ENCODE measurements around the gene NTM. TPM values are rescaled to one million over a fixed set of nuclear protein-coding genes. Genes with fewer than 3 reads are reported as not detected.

Gene NTM
- total and polyA plus RNA-seq, 2 of the 8 experiments (the other 6 are each of a cell fraction or from before 2014, with no cell fraction given), result 13.4 to 20.0 TPM

GRCh38 chr11:132257871-132258270, 887.5 kb downstream of the NTM start:
- ChIA-PET POLR2A (ENCODE audit: partially characterized antibody) (no interaction called here), CTCF (ENCODE audit: partially characterized antibody) (interaction anchor here (0.5 to 1.1 kb wide), 4 partner anchors 9 to 111 kb away, joined by 3 to 4 read pairs (median 3); no protein-coding TSS in a partner anchor)
- Histone ChIP-seq H3K23me2 (ENCODE audit: low read depth, low read length) (no peaks in the 10 kb centered on the region), H4K91ac (replicated peaks; ENCODE audit: insufficient read length, low read length) (no peak overlapping the region), H3K9ac (replicated peaks in 1 of 4; ENCODE audit: extremely low read depth in 1 of 4, low read depth in 3 of 4, low read length in 3 of 4) (no peak overlapping the region), H3K4me3 (ENCODE audit: extremely low read depth in 1 of 4, insufficient read depth in 2 of 4, low read depth in 3 of 4, low read length in 4 of 4) (no peak overlapping the region), H2AFZ (ENCODE audit: low read length) (no peak overlapping the region), H4K5ac (ENCODE audit: insufficient read length, low read depth, low read length) (no peak overlapping the region), H3K36me3 (ENCODE audit: control insufficient read depth in 2 of 4, insufficient read depth in 4 of 4, low read length in 3 of 4) (no peaks in the 10 kb centered on the region), H3K56ac (replicated peaks; ENCODE audit: insufficient read length, low read depth, low read length) (no peak overlapping the region), H3K79me2 (ENCODE audit: control insufficient read depth in 1 of 2, insufficient read depth in 2 of 2, low read length in 2 of 2) (no peaks in the 10 kb centered on the region), H2BK20ac (ENCODE audit: low read length) (no peak overlapping the region), H4K20me1 (replicated peaks in 1 of 2; ENCODE audit: control insufficient read depth in 1 of 2, insufficient read depth in 2 of 2, low read length in 2 of 2) (no peaks in the 10 kb centered on the region), H3K4me2 (ENCODE audit: insufficient read depth in 1 of 2, low read depth in 2 of 2, low read length in 2 of 2) (no peak overlapping the region), H2BK12ac (ENCODE audit: low read depth, low read length) (no peak overlapping the region), H3K9me3 (ENCODE audit: insufficient read depth in 2 of 2, low read depth in 1 of 2, low read length in 1 of 2) (no peaks in the 10 kb centered on the region), H3K23ac (ENCODE audit: insufficient read length) (no peak overlapping the region), H2BK15ac (ENCODE audit: low read length) (no peak overlapping the region), H3K27me3 (replicated peaks in 1 of 4; ENCODE audit: control insufficient read depth in 3 of 4, extremely low read depth in 1 of 4, insufficient read depth in 3 of 4, low read length in 3 of 4) (no peaks in the 10 kb centered on the region), H2AK5ac (ENCODE audit: low read depth, low read length) (no peak overlapping the region), H4K8ac (ENCODE audit: extremely low read depth, insufficient read depth, low read length) (no peak overlapping the region), H3K18ac (ENCODE audit: extremely low read depth, low read length) (no peak overlapping the region), H3K14ac (ENCODE audit: insufficient read length) (no peak overlapping the region), H3K4me1 (replicated peaks in 1 of 4; ENCODE audit: control insufficient read depth in 3 of 4, insufficient read depth in 4 of 4, low read length in 3 of 4) (no peaks in the 10 kb centered on the region), H3K4ac (replicated peaks; ENCODE audit: insufficient read length, low read depth, low read length) (no peak overlapping the region), H3K79me1 (ENCODE audit: low read depth, low read length) (no peaks in the 10 kb centered on the region), H2BK120ac (replicated peaks; ENCODE audit: low read depth, low read length) (no peak overlapping the region), H2BK5ac (ENCODE audit: low read depth, low read length) (no peak overlapping the region), H3K27ac (ENCODE audit: low read depth, low read length) (no peak overlapping the region)
- FAIRE-seq (no peak), DNase-seq (ENCODE audit: low read depth in 1 of 2, low spot score in 2 of 2) (no peak)
- 89% methylated on average over 5 of the region's 5 CpGs; no CpG with 5 or more reads in 1 of the 2 experiments for WGBS, 2 experiments (ENCODE audit: extremely low coverage in 1 of 2, insufficient coverage in 1 of 2, insufficient read length in 1 of 2, insufficient replicate concordance in 2 of 2, low coverage in 1 of 2, low lambda C conversion rate in 2 of 2, missing lambda C conversion rate in 1 of 2)
- TF ChIP-seq BCL11A (IDR thresholded peaks at IDR 0.05; ENCODE audit: low read depth in 2 of 2, low read length in 2 of 2), result no peak
- TF ChIP-seq CHD2 (IDR thresholded peaks at IDR 0.05; ENCODE audit: low read length), result no peak
- no peak for TF ChIP-seq RBBP5 (IDR thresholded peaks at IDR 0.05; ENCODE audit: borderline replicate concordance, low read depth, low read length)
- no peak for TF ChIP-seq POLR2AphosphoS5 (IDR thresholded peaks at IDR 0.05; ENCODE audit: low read depth, low read length)
- TF ChIP-seq RXRA (IDR thresholded peaks at IDR 0.05; ENCODE audit: insufficient read depth, low read depth, low read length), result no peak
- TF ChIP-seq, protein P1, sequence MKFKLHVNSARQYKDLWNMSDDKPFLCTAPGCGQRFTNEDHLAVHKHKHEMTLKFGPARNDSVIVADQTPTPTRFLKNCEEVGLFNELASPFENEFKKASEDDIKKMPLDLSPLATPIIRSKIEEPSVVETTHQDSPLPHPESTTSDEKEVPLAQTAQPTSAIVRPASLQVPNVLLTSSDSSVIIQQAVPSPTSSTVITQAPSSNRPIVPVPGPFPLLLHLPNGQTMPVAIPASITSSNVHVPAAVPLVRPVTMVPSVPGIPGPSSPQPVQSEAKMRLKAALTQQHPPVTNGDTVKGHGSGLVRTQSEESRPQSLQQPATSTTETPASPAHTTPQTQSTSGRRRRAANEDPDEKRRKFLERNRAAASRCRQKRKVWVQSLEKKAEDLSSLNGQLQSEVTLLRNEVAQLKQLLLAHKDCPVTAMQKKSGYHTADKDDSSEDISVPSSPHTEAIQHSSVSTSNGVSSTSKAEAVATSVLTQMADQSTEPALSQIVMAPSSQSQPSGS (IDR thresholded peaks at IDR 0.05; ENCODE audit: low read length), result no peak
- no peak for TF ChIP-seq TCF12 (IDR thresholded peaks at IDR 0.05; ENCODE audit: low read depth, low read length)
- no peak for TF ChIP-seq JUND (IDR thresholded peaks at IDR 0.05; ENCODE audit: low read length)
- no peak for TF ChIP-seq SP1 (IDR thresholded peaks at IDR 0.05; ENCODE audit: low read depth, low read length)
- TF ChIP-seq CTCF (IDR thresholded peaks at IDR 0.05; ENCODE audit: control extremely low read depth in 1 of 3, insufficient read depth in 1 of 3, low read depth in 1 of 3, low read length in 3 of 3), result no peak
- TF ChIP-seq GTF2F1 (IDR thresholded peaks at IDR 0.05; ENCODE audit: borderline replicate concordance, low read depth, low read length), result no peak
